ENCODE data around the gene BORCS5. TPM values are rescaled to one million over a fixed set of nuclear protein-coding genes. Genes with fewer than 3 reads are reported as not detected.
"Not testable (repeated sequence)": the region's sequence is repeated elsewhere in the genome, so short reads cannot be mapped to it uniquely, and the experiment has no call there.

BORCS5 gene
- total RNA-seq, 2 experiments from 2014 or later, result 30.9 to 32.4 TPM

GRCh38 chr12:12334367-12335040 lies 22.4 kb upstream of the BORCS5 start:
- ChIA-PET CTCF (interaction anchor here (1.2 to 3.2 kb wide), 10 partner anchors 11 to 761 kb away, joined by 3 to 13 read pairs (median 6); partner anchors contain the start of gene BORCS5), POLR2A (interaction anchor here (4.4 kb wide), 1 partner anchor 23 kb away, joined by 23 read pairs; the partner anchor contains the start of gene BORCS5)
- no peak overlapping the region for H3K27ac Mint-ChIP-seq

GRCh38 chr12:12336049-12336411 lies 20.8 kb upstream of the BORCS5 start:
- Mint-ChIP-seq H3K36me3 (ENCODE audit: low read depth) (no peaks in the 10 kb centered on the region), H3K4me3 (no peak overlapping the region), H3K4me1 (peaks cover 23% of the 10 kb centered on the region), H3K27me3 (peaks cover 7% of the 10 kb centered on the region), H3K27ac (no peak overlapping the region), H3K9me3 (no peaks in the 10 kb centered on the region)
- POLR2A ChIA-PET, result interaction anchor here (4.4 kb wide), 1 partner anchor 21 kb away, joined by 23 read pairs; the partner anchor contains the start of gene BORCS5
- no peak for DNase-seq
- CTCF ChIA-PET, result interaction anchor here (1.2 to 1.8 kb wide), 5 partner anchors 9 to 401 kb away, joined by 3 to 10 read pairs (median 5); partner anchors contain the start of gene BORCS5

More at GRCh38 chr12:12334367-12335040, 22.4 kb upstream of the BORCS5 start:
- H3K27me3 Mint-ChIP-seq, result peaks cover 13% of the 10 kb centered on the region
- peak; percentile 65 for DNase-seq
- H3K4me1 Mint-ChIP-seq, result peaks cover 23% of the 10 kb centered on the region
- H3K4me3 Mint-ChIP-seq, result no peak overlapping the region
- H3K9me3 Mint-ChIP-seq, result no peaks in the 10 kb centered on the region
- H3K36me3 Mint-ChIP-seq (ENCODE audit: low read depth), result no peaks in the 10 kb centered on the region

GRCh38 chr12:12336511-12336910 lies 20.4 kb upstream of the BORCS5 start:
- Mint-ChIP-seq H3K9me3 (no peaks in the 10 kb centered on the region), H3K27me3 (peaks cover 3% of the 10 kb centered on the region), H3K4me3 (no peak overlapping the region), H3K4me1 (peaks cover 23% of the 10 kb centered on the region), H3K27ac (no peak overlapping the region), H3K36me3 (ENCODE audit: low read depth) (no peaks in the 10 kb centered on the region)
- CTCF ChIA-PET, result interaction anchor here (0.7 to 1.8 kb wide), 5 partner anchors 9 to 401 kb away, joined by 3 to 5 read pairs (median 3); no protein-coding TSS in a partner anchor
- POLR2A ChIA-PET, result interaction anchor here (4.4 kb wide), 1 partner anchor 21 kb away, joined by 23 read pairs; the partner anchor contains the start of gene BORCS5
- DNase-seq, result no peak

GRCh38 chr12:12338527-12339168 lies 18.2 kb upstream of the BORCS5 start:
- CTCF ChIA-PET, result interaction anchor here (1.1 kb wide), 1 partner anchor 8 kb away, joined by 3 read pairs; no protein-coding TSS in a partner anchor
- H3K4me1 Mint-ChIP-seq, result peaks cover 23% of the 10 kb centered on the region
- no peak for DNase-seq
- H3K36me3 Mint-ChIP-seq (ENCODE audit: low read depth), result no peaks in the 10 kb centered on the region
- no peaks in the 10 kb centered on the region for H3K9me3 Mint-ChIP-seq
- POLR2A ChIA-PET, result interaction anchor here (0.9 to 1.5 kb wide), 2 partner anchors 11 to 18 kb away, joined by 5 read pairs; partner anchors contain the start of genes BORCS5 and MANSC1
- H3K27ac Mint-ChIP-seq, result no peak overlapping the region
- H3K27me3 Mint-ChIP-seq, result no peaks in the 10 kb centered on the region
- H3K4me3 Mint-ChIP-seq, result no peak overlapping the region

- peak; percentile 65 for DNase-seq
- H3K4me3 Mint-ChIP-seq, result peak within 1 kb of the TSS; percentile 63
- H3K4me1 Mint-ChIP-seq, result peaks cover 20% of the 10 kb centered on the region
- no peaks in the 10 kb centered on the region for H3K9me3 Mint-ChIP-seq
- H3K27me3 Mint-ChIP-seq, result peaks cover 15% of the 10 kb centered on the region
- POLR2A ChIA-PET, result interaction anchor here (0.7 to 2.7 kb wide), 8 partner anchors 9 to 387 kb away, joined by 3 to 12 read pairs (median 6); no protein-coding TSS in a partner anchor
- CTCF ChIA-PET, result interaction anchor here (1.0 to 1.6 kb wide), 6 partner anchors 9 to 387 kb away, joined by 3 to 5 read pairs (median 3); no protein-coding TSS in a partner anchor
- H3K27ac Mint-ChIP-seq, result no peak within 1 kb of the TSS
- H3K36me3 Mint-ChIP-seq (ENCODE audit: low read depth), result no peaks in the 10 kb centered on the region
These were observed 6.9 kb upstream of the BORCS5 start, which contains the start of gene MANSC1 for GRCh38 chr12:12349711-12350665. Gene MANSC1, minus strand, starts transcription at chr12:12350242. Its CDS starts 6,928 bp downstream, at chr12:12343314.

- Mint-ChIP-seq H3K9me3 (no peaks in the 10 kb centered on the region), H3K4me3 (peak overlapping the region; percentile 63), H3K4me1 (peaks cover 26% of the 10 kb centered on the region), H3K27me3 (peaks cover 15% of the 10 kb centered on the region), H3K36me3 (ENCODE audit: low read depth) (no peaks in the 10 kb centered on the region), H3K27ac (no peak overlapping the region)
- CTCF ChIA-PET, result interaction anchor here (0.9 to 1.7 kb wide), 2 partner anchors 9 to 16 kb away, joined by 3 to 5 read pairs; no protein-coding TSS in a partner anchor
- DNase-seq, result no peak
- POLR2A ChIA-PET, result interaction anchor here (0.8 to 2.7 kb wide), 6 partner anchors 11 to 386 kb away, joined by 3 to 10 read pairs (median 3); partner anchors contain the start of gene CDKN1B
These were observed 5.9 kb upstream of the BORCS5 start for GRCh38 chr12:12350868-12351463.

- not testable (repeated sequence) for H3K4me3 Mint-ChIP-seq
- CTCF ChIA-PET, result interaction anchor here (0.7 to 1.7 kb wide), 3 partner anchors 9 to 176 kb away, joined by 3 to 5 read pairs (median 3); no protein-coding TSS in a partner anchor
- POLR2A ChIA-PET, result interaction anchor here (0.8 to 2.7 kb wide), 5 partner anchors 11 to 385 kb away, joined by 3 to 7 read pairs (median 3); partner anchors contain the start of gene CDKN1B
These were observed 5.3 kb upstream of the BORCS5 start for GRCh38 chr12:12351468-12352185.

GRCh38 chr12:12353276-12353675 lies 3.6 kb upstream of the BORCS5 start:
- peaks cover 36% of the 10 kb centered on the region for H3K4me1 Mint-ChIP-seq
- no peak overlapping the region for H3K4me3 Mint-ChIP-seq
- POLR2A ChIA-PET, result no interaction called here
- H3K27me3 Mint-ChIP-seq, result peaks cover 11% of the 10 kb centered on the region
- no peak for DNase-seq
- no peaks in the 10 kb centered on the region for H3K9me3 Mint-ChIP-seq
- CTCF ChIA-PET, result no interaction called here
- no peaks in the 10 kb centered on the region for H3K36me3 Mint-ChIP-seq (ENCODE audit: low read depth)
- H3K27ac Mint-ChIP-seq, result no peak overlapping the region

More at GRCh38 chr12:12351468-12352185, 5.3 kb upstream of the BORCS5 start:
- Mint-ChIP-seq H3K27me3 (peaks cover 15% of the 10 kb centered on the region), H3K4me1 (peaks cover 32% of the 10 kb centered on the region)
- not testable (repeated sequence) for DNase-seq; H3K27ac Mint-ChIP-seq; H3K9me3 Mint-ChIP-seq; H3K36me3 Mint-ChIP-seq (ENCODE audit: low read depth)

GRCh38 chr12:12353807-12354206 lies 3.1 kb upstream of the BORCS5 start:
- H3K27me3 Mint-ChIP-seq, result peaks cover 8% of the 10 kb centered on the region
- POLR2A ChIA-PET, result no interaction called here
- no peaks in the 10 kb centered on the region for H3K36me3 Mint-ChIP-seq (ENCODE audit: low read depth)
- H3K4me3 Mint-ChIP-seq, result no peak overlapping the region
- no peak for DNase-seq
- CTCF ChIA-PET, result no interaction called here
- no peak overlapping the region for H3K27ac Mint-ChIP-seq
- H3K4me1 Mint-ChIP-seq, result peaks cover 40% of the 10 kb centered on the region
- H3K9me3 Mint-ChIP-seq, result no peaks in the 10 kb centered on the region

- H3K4me3 Mint-ChIP-seq, result peak overlapping the region; percentile 87
- no peaks in the 10 kb centered on the region for H3K27me3 Mint-ChIP-seq
- H3K27ac Mint-ChIP-seq, result peak overlapping the region; percentile 93
- peaks cover 45% of the 10 kb centered on the region for H3K4me1 Mint-ChIP-seq
- H3K36me3 Mint-ChIP-seq (ENCODE audit: low read depth), result peaks cover 6% of the 10 kb centered on the region
- no peaks in the 10 kb centered on the region for H3K9me3 Mint-ChIP-seq
- ChIA-PET POLR2A (interaction anchor here (0.7 to 8.4 kb wide), 41 partner anchors 9 to 810 kb away, joined by 3 to 576 read pairs (median 11); partner anchors contain the start of genes BCL2L14, CDKN1B, CREBL2 and DUSP16), CTCF (interaction anchor here (0.7 to 3.8 kb wide), 20 partner anchors 9 to 707 kb away, joined by 3 to 31 read pairs (median 4); partner anchors contain the start of gene ETV6)
- DNase-seq, result no peak
These were observed 397 bp upstream of the BORCS5 start for GRCh38 chr12:12356467-12356895.

Data from activated CD4-positive, alpha-beta memory T cell treated with anti-CD3 and anti-CD28 coated beads, Interleukin-2, amount 10 ng/mL, durations not matched to agents 7 days and 5 days (primary cell).